ENCODE data around the gene IER5. TPM values are rescaled to one million over a fixed set of nuclear protein-coding genes. Genes with fewer than 3 reads are reported as not detected.

IER5 gene
- total and polyA plus RNA-seq, 9 of the 15 experiments (the other 6 are each of a cell fraction or from before 2014, with no cell fraction given), result 2.4 to 32.1 (median 12.0) TPM

DNA sequence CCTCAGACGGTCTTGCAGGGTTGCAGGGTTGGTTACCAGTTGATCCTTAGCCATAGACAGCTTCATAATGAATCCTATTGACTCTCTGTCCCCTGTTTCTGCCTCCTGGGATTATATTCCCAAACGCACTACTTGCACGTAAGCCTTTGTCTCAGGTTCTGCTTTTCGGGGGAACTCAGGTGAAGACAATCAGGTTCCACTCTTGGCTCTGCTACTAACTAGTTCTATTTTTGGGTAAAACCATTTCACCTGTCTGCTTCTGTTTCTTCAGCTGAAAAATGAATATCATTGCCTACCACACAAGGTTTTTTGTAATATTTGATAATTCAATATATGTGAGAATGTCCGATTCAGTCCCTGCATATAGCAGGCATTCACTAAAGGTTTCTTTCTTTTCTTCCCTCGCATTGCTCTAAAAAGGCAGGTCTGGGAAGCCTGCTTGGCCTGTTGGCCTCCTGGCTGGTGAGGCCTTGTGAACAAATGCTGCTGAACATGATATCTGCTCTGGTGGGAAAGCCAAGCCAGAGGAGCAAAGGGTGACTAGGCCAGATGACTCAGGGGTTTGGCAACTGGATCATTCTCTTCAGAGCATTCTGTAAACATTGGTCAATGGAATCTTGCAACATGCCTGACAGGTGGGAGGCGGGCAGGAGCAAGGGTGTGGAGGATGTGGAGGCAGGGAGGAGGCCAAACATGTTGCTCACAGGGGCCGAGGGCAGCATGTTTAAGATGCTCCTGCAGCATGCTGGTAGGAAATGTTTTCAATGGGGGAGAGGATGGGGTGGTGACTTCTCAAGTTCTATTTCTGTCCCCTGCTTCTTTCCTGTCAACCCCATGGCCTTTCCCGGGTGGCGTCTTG, 23.8 kb downstream of the IER5 start (continued):
- TF ChIP-seq, protein P1, sequence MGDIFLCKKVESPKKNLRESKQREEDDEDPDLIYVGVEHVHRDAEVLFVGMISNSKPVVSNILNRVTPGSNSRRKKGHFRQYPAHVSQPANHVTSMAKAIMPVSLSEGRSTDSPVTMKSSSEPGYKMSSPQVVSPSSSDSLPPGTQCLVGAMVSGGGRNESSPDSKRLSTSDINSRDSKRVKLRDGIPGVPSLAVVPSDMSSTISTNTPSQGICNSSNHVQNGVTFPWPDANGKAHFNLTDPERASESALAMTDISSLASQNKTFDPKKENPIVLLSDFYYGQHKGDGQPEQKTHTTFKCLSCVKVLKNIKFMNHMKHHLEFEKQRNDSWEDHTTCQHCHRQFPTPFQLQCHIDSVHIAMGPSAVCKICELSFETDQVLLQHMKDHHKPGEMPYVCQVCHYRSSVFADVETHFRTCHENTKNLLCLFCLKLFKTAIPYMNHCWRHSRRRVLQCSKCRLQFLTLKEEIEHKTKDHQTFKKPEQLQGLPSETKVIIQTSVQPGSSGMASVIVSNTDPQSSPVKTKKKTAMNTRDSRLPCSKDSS (IDR thresholded peaks at IDR 0.05; ENCODE audit: low read depth, partially characterized antibody), result no peak
- TF ChIP-seq ZBTB17 (CRISPR knock-in tag; IDR thresholded peaks at IDR 0.05), result peak; percentile 20; the same call in 1 of the 2 replicates
- TF ChIP-seq PCBP1 (IDR thresholded peaks at IDR 0.05; ENCODE audit: low read depth, low read length, poor library complexity, severe bottlenecking), result no peak
- peak; percentile 91 for TF ChIP-seq JUND (IDR thresholded peaks at IDR 0.05; ENCODE audit: borderline replicate concordance, low read depth, low read length)
- peak; percentile 91; the same call in 2 of the 3 replicates for TF ChIP-seq JUND (tag; IDR thresholded peaks at IDR 0.05; ENCODE audit: borderline replicate concordance, low read depth, low read length)
- TF ChIP-seq ZNF764 (CRISPR knock-in tag; IDR thresholded peaks at IDR 0.05; ENCODE audit: low read depth), result no peak
- TF ChIP-seq MAFG (tag; conservative IDR thresholded peaks at IDR 0.05), result peak; percentile 90
- TF ChIP-seq RBM34 (IDR thresholded peaks at IDR 0.05; ENCODE audit: borderline replicate concordance, insufficient read depth, low read length), result no peak
- TF ChIP-seq, protein P2, sequence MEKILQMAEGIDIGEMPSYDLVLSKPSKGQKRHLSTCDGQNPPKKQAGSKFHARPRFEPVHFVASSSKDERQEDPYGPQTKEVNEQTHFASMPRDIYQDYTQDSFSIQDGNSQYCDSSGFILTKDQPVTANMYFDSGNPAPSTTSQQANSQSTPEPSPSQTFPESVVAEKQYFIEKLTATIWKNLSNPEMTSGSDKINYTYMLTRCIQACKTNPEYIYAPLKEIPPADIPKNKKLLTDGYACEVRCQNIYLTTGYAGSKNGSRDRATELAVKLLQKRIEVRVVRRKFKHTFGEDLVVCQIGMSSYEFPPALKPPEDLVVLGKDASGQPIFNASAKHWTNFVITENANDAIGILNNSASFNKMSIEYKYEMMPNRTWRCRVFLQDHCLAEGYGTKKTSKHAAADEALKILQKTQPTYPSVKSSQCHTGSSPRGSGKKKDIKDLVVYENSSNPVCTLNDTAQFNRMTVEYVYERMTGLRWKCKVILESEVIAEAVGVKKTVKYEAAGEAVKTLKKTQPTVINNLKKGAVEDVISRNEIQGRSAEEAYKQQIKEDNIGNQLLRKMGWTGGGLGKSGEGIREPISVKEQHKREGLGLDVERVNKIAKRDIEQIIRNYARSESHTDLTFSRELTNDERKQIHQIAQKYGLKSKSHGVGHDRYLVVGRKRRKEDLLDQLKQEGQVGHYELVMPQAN (IDR thresholded peaks at IDR 0.05; ENCODE audit: borderline replicate concordance), result no peak
- TF ChIP-seq NR2C1 (IDR thresholded peaks at IDR 0.05), result no peak
- TF ChIP-seq NR2C1 (tag; IDR thresholded peaks at IDR 0.05), result no peak
- no peak for TF ChIP-seq STAT5A (IDR thresholded peaks at IDR 0.05; ENCODE audit: borderline replicate concordance, low read length)
- no peak for TF ChIP-seq PHF20 (IDR thresholded peaks at IDR 0.05; ENCODE audit: partially characterized antibody)
- TF ChIP-seq CEBPB (tag; IDR thresholded peaks at IDR 0.05), result peak; percentile 98
- TF ChIP-seq, protein P3, sequence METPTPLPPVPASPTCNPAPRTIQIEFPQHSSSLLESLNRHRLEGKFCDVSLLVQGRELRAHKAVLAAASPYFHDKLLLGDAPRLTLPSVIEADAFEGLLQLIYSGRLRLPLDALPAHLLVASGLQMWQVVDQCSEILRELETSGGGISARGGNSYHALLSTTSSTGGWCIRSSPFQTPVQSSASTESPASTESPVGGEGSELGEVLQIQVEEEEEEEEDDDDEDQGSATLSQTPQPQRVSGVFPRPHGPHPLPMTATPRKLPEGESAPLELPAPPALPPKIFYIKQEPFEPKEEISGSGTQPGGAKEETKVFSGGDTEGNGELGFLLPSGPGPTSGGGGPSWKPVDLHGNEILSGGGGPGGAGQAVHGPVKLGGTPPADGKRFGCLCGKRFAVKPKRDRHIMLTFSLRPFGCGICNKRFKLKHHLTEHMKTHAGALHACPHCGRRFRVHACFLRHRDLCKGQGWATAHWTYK (CRISPR knock-in tag; IDR thresholded peaks at IDR 0.05), result no peak
- no peak for TF ChIP-seq ESRRB (CRISPR knock-in tag; IDR thresholded peaks at IDR 0.05; ENCODE audit: borderline replicate concordance)
- TF ChIP-seq ATF7 (IDR thresholded peaks at IDR 0.05), result peak; percentile 58; the same call in 1 of the 2 replicates
- TF ChIP-seq, protein P4, sequence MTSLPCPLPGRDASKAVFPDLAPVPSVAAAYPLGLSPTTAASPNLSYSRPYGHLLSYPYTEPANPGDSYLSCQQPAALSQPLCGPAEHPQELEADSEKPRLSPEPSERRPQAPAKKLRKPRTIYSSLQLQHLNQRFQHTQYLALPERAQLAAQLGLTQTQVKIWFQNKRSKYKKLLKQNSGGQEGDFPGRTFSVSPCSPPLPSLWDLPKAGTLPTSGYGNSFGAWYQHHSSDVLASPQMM (CRISPR knock-in tag; IDR thresholded peaks at IDR 0.05), result no peak
- TF ChIP-seq ZNF785 (CRISPR knock-in tag; IDR thresholded peaks at IDR 0.05), result no peak
- peak; percentile 93 for TF ChIP-seq C11orf30 (IDR thresholded peaks at IDR 0.05; ENCODE audit: low read depth)
- TF ChIP-seq SP2 (IDR thresholded peaks at IDR 0.05; ENCODE audit: extremely low read depth, low read depth, low read length, poor library complexity, severe bottlenecking), result no peak
- TF ChIP-seq JUNB (CRISPR knock-in tag; conservative IDR thresholded peaks at IDR 0.05), result no peak
- TF ChIP-seq ZBTB8A (IDR thresholded peaks at IDR 0.05; ENCODE audit: partially characterized antibody), result no peak
